ENCODE measurements around the gene PRRC2A. TPM values are rescaled to one million over a fixed set of nuclear protein-coding genes. Genes with fewer than 3 reads are reported as not detected.

The PRRC2A gene
- total RNA-seq, 1 experiment from 2014 or later = 383 TPM

DNA sequence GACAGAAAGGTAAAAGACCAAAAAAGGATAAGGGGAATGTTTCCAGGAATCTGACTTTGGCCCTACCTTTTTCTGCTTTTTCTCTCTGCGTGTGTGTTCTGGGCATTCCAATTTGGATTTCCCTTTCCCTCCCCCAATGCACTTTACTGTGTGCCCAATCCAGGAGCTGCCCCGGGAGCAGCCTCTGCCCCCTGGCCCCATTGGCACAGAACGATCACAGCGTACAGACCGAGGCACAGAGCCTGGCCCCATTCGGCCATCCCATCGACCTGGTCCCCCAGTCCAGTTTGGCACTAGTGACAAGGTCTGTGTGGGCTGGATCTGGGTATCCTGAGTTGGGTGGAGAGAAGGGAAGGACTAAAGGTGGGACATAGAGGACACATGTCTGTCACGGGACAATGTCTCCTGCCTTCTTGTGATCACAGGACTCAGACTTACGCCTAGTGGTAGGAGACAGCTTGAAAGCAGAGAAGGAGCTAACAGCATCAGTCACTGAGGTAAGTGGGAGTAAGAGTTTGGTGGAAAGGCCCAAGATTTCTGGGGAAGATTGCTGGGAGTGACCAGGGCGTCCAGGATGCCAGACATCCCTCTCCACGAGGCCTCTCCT, 14.6 kb downstream of the PRRC2A start:
- Histone ChIP-seq H3K56ac (ENCODE audit: insufficient read length, low read depth, low read length) (no peak overlapping the region), H4K20me1 (ENCODE audit: control insufficient read depth, insufficient read depth, insufficient read length) (peaks cover 2% of the 10 kb centered on the region), H3K79me2 (ENCODE audit: insufficient read depth, low read length) (no peaks in the 10 kb centered on the region), H2BK20ac (ENCODE audit: low read depth, low read length, poor library complexity, severe bottlenecking) (no peak overlapping the region), H2BK12ac (ENCODE audit: insufficient read length, low read depth, low read length) (no peak overlapping the region), H2BK15ac (ENCODE audit: low read depth, low read length) (no peak overlapping the region), H2BK5ac (ENCODE audit: insufficient read length, low read length) (no peak overlapping the region), H3K9me3 (ENCODE audit: control insufficient read depth, low read depth, low read length) (no peaks in the 10 kb centered on the region), H3K14ac (ENCODE audit: insufficient read depth, low read length) (no peak overlapping the region), H4K5ac (ENCODE audit: insufficient read length, low read depth, low read length) (no peak overlapping the region), H3K9ac (ENCODE audit: extremely low read depth, insufficient read length, low read length) (no peak overlapping the region), H3K27ac (ENCODE audit: insufficient read length, low read depth, low read length) (no peak overlapping the region), H4K8ac (replicated peaks; ENCODE audit: insufficient read length, low read depth, low read length) (no peak overlapping the region), H2BK120ac (ENCODE audit: low read depth, low read length, poor library complexity, severe bottlenecking) (no peak overlapping the region), H3K79me1 (ENCODE audit: insufficient read depth, low read depth, low read length, poor library complexity, severe bottlenecking) (no peaks in the 10 kb centered on the region), H3K4me2 (ENCODE audit: insufficient read depth, insufficient read length, low read length) (no peak overlapping the region), H3K18ac (ENCODE audit: insufficient read length, low read depth, low read length) (no peak overlapping the region), H3K4me1 (ENCODE audit: insufficient read depth, low read length) (no peaks in the 10 kb centered on the region), H2AK5ac (ENCODE audit: insufficient read length, low read length) (no peak overlapping the region), H2AFZ (ENCODE audit: low read length) (no peak overlapping the region), H3K4ac (ENCODE audit: low read depth, low read length) (no peak overlapping the region), H3K23ac (ENCODE audit: insufficient read length, low read depth, low read length) (no peak overlapping the region), H3K27me3 (ENCODE audit: insufficient read depth, low read length) (no peaks in the 10 kb centered on the region), H3T11ph (ENCODE audit: low read length) (no peak overlapping the region), H3K23me2 (ENCODE audit: insufficient read length, low read depth, low read length, poor library complexity, severe bottlenecking) (no peaks in the 10 kb centered on the region), H4K91ac (ENCODE audit: insufficient read length, low read depth, low read length) (no peak overlapping the region)
- Mint-ChIP-seq H3K9me3 (no peaks in the 10 kb centered on the region), H3K27ac (peak overlapping the region in 1 of 3 experiments; percentile 50; a peak in 3 of 7 replicates), H3K4me3 (no peak overlapping the region), H3K36me3 (ENCODE audit: insufficient read depth in 1 of 3, low read depth in 3 of 3) (peaks cover 61 to 94% (median 88%) of the 10 kb centered on the region in 3 experiments), H3K27me3 (ENCODE audit: low read depth) (no peaks in the 10 kb centered on the region), H3K4me1 (0 out of 4 replicates have a peak, but pooled peaks cover 0 to 3% of the 10 kb centered on the region in 2 experiments)
- no CpG with 5 or more reads among the region's 11 CpGs for WGBS (ENCODE audit: extremely low coverage, insufficient read length, low lambda C conversion rate)
- no peak for DNase-seq
- TF ChIP-seq, protein P1, sequence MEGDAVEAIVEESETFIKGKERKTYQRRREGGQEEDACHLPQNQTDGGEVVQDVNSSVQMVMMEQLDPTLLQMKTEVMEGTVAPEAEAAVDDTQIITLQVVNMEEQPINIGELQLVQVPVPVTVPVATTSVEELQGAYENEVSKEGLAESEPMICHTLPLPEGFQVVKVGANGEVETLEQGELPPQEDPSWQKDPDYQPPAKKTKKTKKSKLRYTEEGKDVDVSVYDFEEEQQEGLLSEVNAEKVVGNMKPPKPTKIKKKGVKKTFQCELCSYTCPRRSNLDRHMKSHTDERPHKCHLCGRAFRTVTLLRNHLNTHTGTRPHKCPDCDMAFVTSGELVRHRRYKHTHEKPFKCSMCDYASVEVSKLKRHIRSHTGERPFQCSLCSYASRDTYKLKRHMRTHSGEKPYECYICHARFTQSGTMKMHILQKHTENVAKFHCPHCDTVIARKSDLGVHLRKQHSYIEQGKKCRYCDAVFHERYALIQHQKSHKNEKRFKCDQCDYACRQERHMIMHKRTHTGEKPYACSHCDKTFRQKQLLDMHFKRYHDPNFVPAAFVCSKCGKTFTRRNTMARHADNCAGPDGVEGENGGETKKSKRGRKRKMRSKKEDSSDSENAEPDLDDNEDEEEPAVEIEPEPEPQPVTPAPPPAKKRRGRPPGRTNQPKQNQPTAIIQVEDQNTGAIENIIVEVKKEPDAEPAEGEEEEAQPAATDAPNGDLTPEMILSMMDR (conservative IDR thresholded peaks at IDR 0.05) = no peak

Data from H9 (cell line).